HEK293T (cell line): Measurements from ENCODE around the gene SRGAP1.

Experiments used
- CTCF ChIA-PET: fragments of 350-600 bp; formaldehyde crosslinking; extraction: SDS; loops from one replicate; lab custom pipeline; 2021; ENCODE audit warnings: antibody characterized with exemption, inconsistent platforms; lab: Yijun Ruan, JAX
- POLR2A ChIA-PET: fragments of 350-600 bp; formaldehyde crosslinking; extraction: SDS; loops from one replicate; lab custom pipeline; 2020; ENCODE audit warnings: antibody characterized with exemption, inconsistent platforms; lab: Yijun Ruan, JAX
- DNase-seq: peaks from one replicate; pipeline ENCODE4 v3.0.0; 2012; ENCODE audit warnings: mixed read lengths; ENCODE audit errors: extremely low spot score
- ARNT ChIP-seq: fragments of 450-650 bp; IDR thresholded peaks from 2 replicates; pipeline ENCODE4 v1.6.1; 2017; ENCODE audit warnings: mild to moderate bottlenecking
- BHLHE40 ChIP-seq: fragments of 450-650 bp; IDR thresholded peaks from 2 replicates; pipeline ENCODE4 v1.6.1; 2016; ENCODE audit warnings: mild to moderate bottlenecking, moderate library complexity, borderline replicate concordance
- CTBP1 ChIP-seq: fragments of 450-650 bp; IDR thresholded peaks from 2 replicates; pipeline ENCODE4 v1.6.1; 2016; ENCODE audit warnings: borderline replicate concordance
- ELF4 ChIP-seq: fragments of 450-650 bp; IDR thresholded peaks from 2 replicates; pipeline ENCODE4 v1.6.1; 2017; ENCODE audit warnings: antibody characterized with exemption
- FOXA1 ChIP-seq: fragments of 450-650 bp; IDR thresholded peaks from 2 replicates; pipeline ENCODE4 v1.6.1; 2016; ENCODE audit warnings: mild to moderate bottlenecking
- FOXK2 ChIP-seq: fragments of 450-650 bp; IDR thresholded peaks from 2 replicates; pipeline ENCODE4 v1.6.1; 2016; ENCODE audit warnings: mild to moderate bottlenecking
- FOXM1 ChIP-seq: fragments of 450-650 bp; IDR thresholded peaks from 2 replicates; pipeline ENCODE4 v1.6.1; 2017; ENCODE audit warnings: mild to moderate bottlenecking, borderline replicate concordance
- HDGF ChIP-seq: fragments of 450-650 bp; IDR thresholded peaks from 2 replicates; pipeline ENCODE4 v1.6.1; 2017; ENCODE audit warnings: antibody characterized with exemption, borderline replicate concordance
- L3MBTL2 ChIP-seq: fragments of 450-650 bp; conservative IDR thresholded peaks from 2 replicates; pipeline ENCODE4 v1.6.1; 2016; ENCODE audit warnings: mild to moderate bottlenecking
- LEF1 ChIP-seq: fragments of 450-650 bp; IDR thresholded peaks from 2 replicates; pipeline ENCODE4 v1.6.1; 2017; ENCODE audit warnings: mild to moderate bottlenecking, borderline replicate concordance
- NFRKB ChIP-seq: fragments of 450-650 bp; IDR thresholded peaks from 2 replicates; pipeline ENCODE4 v1.6.1; 2016; ENCODE audit warnings: mild to moderate bottlenecking, moderate library complexity
- SP1 ChIP-seq: fragments of 450-650 bp; IDR thresholded peaks from 2 replicates; pipeline ENCODE4 v1.6.1; 2017
- SUZ12 ChIP-seq: fragments of 450-650 bp; IDR thresholded peaks from 2 replicates; pipeline ENCODE4 v1.6.1; 2016; ENCODE audit warnings: mild to moderate bottlenecking
- TARDBP ChIP-seq: fragments of 450-650 bp; IDR thresholded peaks from 2 replicates; pipeline ENCODE4 v1.6.1; 2016
- ZNF384 ChIP-seq: fragments of 450-650 bp; IDR thresholded peaks from 2 replicates; pipeline ENCODE4 v1.6.1; 2016
- TF ChIP-seq, protein P1 (sequence below): fragments of 450-650 bp; IDR thresholded peaks from 2 replicates; pipeline ENCODE4 v1.6.1; 2016

The SRGAP1 gene

DNA sequence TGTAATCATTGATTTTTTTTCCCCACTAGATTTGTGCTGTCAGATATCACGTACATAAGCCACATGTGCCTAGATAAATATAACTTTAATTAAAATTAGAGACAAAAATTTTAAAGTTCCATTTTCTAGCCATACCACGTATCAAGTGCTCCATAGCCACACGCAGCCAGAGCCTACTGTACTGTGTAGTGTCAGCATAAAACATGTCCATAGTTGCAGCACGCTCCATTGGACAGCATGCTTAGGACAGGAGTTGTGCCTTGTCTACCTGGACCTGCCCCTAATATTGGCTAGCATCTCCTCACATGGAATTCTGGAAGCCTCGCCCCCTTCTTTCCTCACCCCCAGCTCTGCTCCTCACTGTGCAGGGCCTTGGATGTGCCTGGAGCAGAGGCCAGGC is 116.5 kb downstream of the SRGAP1 start:
- DNase-seq: no peak
- CTCF ChIA-PET: no interaction called here
- POLR2A ChIA-PET: no interaction called here
- TF ChIP-seq SP1: no peak
- TF ChIP-seq NFRKB: no peak
- TF ChIP-seq FOXA1: no peak
- no peak for TF ChIP-seq FOXM1

- TF ChIP-seq NFRKB: no peak
- TF ChIP-seq ZNF384: no peak
- TF ChIP-seq, protein P1, sequence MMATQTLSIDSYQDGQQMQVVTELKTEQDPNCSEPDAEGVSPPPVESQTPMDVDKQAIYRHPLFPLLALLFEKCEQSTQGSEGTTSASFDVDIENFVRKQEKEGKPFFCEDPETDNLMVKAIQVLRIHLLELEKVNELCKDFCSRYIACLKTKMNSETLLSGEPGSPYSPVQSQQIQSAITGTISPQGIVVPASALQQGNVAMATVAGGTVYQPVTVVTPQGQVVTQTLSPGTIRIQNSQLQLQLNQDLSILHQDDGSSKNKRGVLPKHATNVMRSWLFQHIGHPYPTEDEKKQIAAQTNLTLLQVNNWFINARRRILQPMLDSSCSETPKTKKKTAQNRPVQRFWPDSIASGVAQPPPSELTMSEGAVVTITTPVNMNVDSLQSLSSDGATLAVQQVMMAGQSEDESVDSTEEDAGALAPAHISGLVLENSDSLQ: no peak
- TF ChIP-seq L3MBTL2: no peak
- no peak for DNase-seq
- ChIA-PET POLR2A (no interaction called here), CTCF (no interaction called here)
Measured at GRCh38 chr12:63961543-63961942, 117.0 kb downstream of the SRGAP1 start.

- ChIA-PET CTCF (no interaction called here), POLR2A (no interaction called here)
- TF ChIP-seq L3MBTL2 (no peak), SUZ12 (no peak), CTBP1 (no peak), FOXA1 (no peak), LEF1 (no peak), FOXM1 (no peak), TARDBP (no peak), ARNT (no peak)
- TF ChIP-seq, protein P1: no peak
- no peak for DNase-seq
Measured at GRCh38 chr12:63963868-63964267, 119.4 kb downstream of the SRGAP1 start.

DNA sequence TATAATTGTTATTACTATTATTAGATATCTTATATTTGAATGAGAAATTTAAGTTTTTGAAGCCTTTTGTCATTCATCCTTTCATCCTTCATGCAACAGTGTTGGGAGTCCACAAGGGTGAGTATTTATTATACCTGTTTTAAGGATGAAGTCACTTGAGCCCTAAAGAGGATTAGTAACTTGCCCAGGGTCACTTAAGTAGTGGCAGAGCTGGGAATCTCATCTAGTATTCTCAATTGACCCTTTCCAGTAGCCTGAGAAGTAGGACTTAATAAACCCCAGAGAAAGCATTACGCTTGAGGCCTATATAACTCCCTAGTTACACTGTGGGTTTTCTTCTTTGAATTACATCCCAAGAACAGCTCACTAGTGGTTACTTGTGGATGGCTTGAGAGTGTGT is 119.8 kb downstream of the SRGAP1 start:
- TF ChIP-seq CTBP1 (no peak), SP1 (no peak), FOXM1 (no peak), FOXK2 (no peak), ELF4 (no peak), ZNF384 (no peak), HDGF (no peak), SUZ12 (no peak), TARDBP (no peak), ARNT (no peak), NFRKB (no peak), L3MBTL2 (no peak), FOXA1 (no peak), LEF1 (no peak), BHLHE40 (no peak)
- TF ChIP-seq, protein P1: no peak
- ChIA-PET CTCF (no interaction called here), POLR2A (no interaction called here)
- DNase-seq: no peak

DNA sequence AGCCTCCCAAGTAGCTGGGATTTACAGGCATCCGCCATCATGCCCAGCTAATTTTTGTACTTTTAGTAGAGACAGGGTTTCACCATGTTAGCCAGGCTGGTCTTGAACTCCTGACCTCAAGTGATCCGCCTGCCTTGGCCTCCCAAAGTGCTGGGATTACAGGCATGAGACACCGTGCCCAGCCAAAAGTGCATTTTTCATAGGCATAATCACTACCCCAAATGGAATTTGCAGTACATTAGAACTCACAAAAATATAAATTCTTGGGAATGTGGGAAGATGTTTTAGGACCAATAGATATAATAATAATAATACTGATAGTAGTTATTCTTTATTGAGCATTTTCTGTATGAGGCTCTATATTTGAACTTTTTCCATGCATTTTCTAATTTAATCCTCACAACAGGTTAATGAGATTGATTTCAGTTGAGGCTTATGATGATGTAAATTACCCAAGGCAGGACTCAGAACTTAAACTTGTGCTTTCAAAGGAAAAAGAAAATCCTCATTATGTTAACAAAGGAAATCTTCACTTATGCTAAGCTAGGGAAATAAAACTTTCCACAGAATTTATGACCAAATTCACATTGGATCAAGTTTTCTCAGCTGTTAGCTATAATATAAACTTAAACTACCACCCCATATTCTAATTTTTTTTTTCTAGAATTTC is 121.6 kb downstream of the SRGAP1 start:
- POLR2A ChIA-PET: no interaction called here
- DNase-seq: no peak
- TF ChIP-seq SUZ12 (no peak), ZNF384 (no peak), FOXA1 (no peak), NFRKB (no peak), FOXK2 (no peak), BHLHE40 (no peak), SP1 (no peak), LEF1 (no peak), FOXM1 (no peak), CTBP1 (no peak), HDGF (no peak), ARNT (no peak), TARDBP (no peak), ELF4 (no peak), L3MBTL2 (no peak)
- TF ChIP-seq, protein P1: no peak
- CTCF ChIA-PET: no interaction called here

DNA sequence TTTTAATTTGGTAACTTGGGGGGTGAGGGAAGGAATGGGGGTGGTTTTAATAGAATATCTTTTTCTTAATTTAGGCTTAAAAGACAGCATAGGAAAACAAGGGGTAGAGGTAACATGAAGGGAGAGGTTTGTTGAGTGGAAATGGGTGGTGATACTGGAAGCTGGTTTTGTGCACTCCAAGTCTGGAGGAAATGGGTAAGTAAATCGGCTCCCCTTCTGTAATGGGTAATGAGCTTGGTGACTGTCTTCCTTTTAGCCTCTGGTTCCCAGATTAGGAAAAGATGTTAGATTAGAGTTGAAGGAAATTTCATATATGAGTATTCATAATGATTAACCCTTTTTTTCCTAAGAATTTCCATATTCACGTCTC is 122.1 kb downstream of the SRGAP1 start:
- DNase-seq: no peak
- ChIA-PET CTCF (no interaction called here), POLR2A (no interaction called here)
- TF ChIP-seq TARDBP: no peak
- no peak for TF ChIP-seq ARNT
- TF ChIP-seq FOXA1: no peak
- TF ChIP-seq SUZ12: no peak
- no peak for TF ChIP-seq L3MBTL2
- no peak for TF ChIP-seq ZNF384
- TF ChIP-seq, protein P1: no peak
- TF ChIP-seq FOXM1: no peak
- TF ChIP-seq CTBP1: no peak
- no peak for TF ChIP-seq SP1
- no peak for TF ChIP-seq BHLHE40
- TF ChIP-seq FOXK2: no peak
- no peak for TF ChIP-seq LEF1
- no peak for TF ChIP-seq NFRKB
- no peak for TF ChIP-seq ELF4
